NT2/D1 (cell line): Measurements from ENCODE around the gene FRMD4A.

Source experiments
- SUZ12 ChIP-seq: IDR thresholded peaks from 2 replicates; pipeline ENCODE4 v1.6.1; 2011; ENCODE audit not compliant: insufficient read length, insufficient read depth; ENCODE audit errors: extremely low read depth
- ZNF274 ChIP-seq: IDR thresholded peaks from 2 replicates; pipeline ENCODE4 v1.6.1; 2011; ENCODE audit warnings: mild to moderate bottlenecking, low read depth, low read length

DNA sequence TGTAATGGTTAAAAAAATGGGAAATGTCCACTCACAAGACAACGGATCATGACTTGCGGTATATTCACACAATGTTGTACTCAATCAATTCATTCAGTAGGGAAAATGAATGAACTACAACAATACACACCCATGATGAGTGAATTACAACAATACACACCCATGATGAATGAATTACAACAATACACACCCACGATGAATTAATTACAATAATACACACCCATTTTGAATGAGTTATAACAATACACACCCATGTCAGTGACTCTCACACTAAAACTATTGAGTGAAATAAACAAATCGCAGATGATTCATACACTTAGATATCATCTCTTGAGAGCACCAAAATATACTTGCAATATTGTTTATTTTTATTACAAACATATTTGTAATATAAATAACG is 174.6 kb downstream of the FRMD4A start:
- TF ChIP-seq SUZ12 = no peak
- no peak for TF ChIP-seq ZNF274
